Endothelial cell of umbilical vein (primary cell): ENCODE data around the gene ATP2C2. TPM values are rescaled to one million over a fixed set of nuclear protein-coding genes. Genes with fewer than 3 reads are reported as not detected.

Experiments used
- BruUV-seq: library from RNA; stranded (reverse); fragments of 400-500 nt; replicated peaks from 2 replicates; lab custom pipeline; 2021; lab: Mats Ljungman, UMichigan
- CTCF ChIA-PET: fragments of 300-600, 350-600 bp; sonication (Branson Sonifier 250); formaldehyde crosslinking; loops from one replicate; lab custom pipeline; 2021; ENCODE audit warnings: antibody characterized with exemption, inconsistent platforms; lab: Charles Lee
- POLR2A ChIA-PET: fragments of 300-600, 350-600 bp; sonication (Branson Sonifier 250); formaldehyde crosslinking; loops from one replicate; lab custom pipeline; 2021; ENCODE audit warnings: antibody characterized with exemption, inconsistent platforms; lab: Charles Lee
- DNase-seq: peaks from one replicate; pipeline ENCODE4 v3.0.0-alpha.2; 2011; ENCODE audit warnings: low read depth, low spot score
- FAIRE-seq: peaks from 2 replicates; lab custom pipeline; 2011; peaks lifted over from hg19 to GRCh38; lab: Jason Lieb, UNC
- H2AFZ ChIP-seq: 2 replicates; pipeline ENCODE4 v1.6.0; 2012; ENCODE audit warnings: low read depth, low read length, control low read depth, inconsistent platforms
- H3K27ac ChIP-seq: 2 replicates; pipeline ENCODE4 v1.5.1; 2011; ENCODE audit warnings: low read depth, mild to moderate bottlenecking, control low read depth, low read length, moderate library complexity; ENCODE audit not compliant: insufficient read depth
- H3K27me3 ChIP-seq, 2 experiments: 2 replicates each; pipeline versions ENCODE4 v1.6.0 to v1.6.1; 2011; ENCODE audit warnings: low read length in 2 of 2, mixed read lengths in 1 of 2; ENCODE audit not compliant: control insufficient read depth in 2 of 2, insufficient read depth in 2 of 2
- H3K36me3 ChIP-seq, 2 experiments: 2 replicates in 1 of 2; 3 replicates in 1 of 2; pipeline ENCODE4 v1.5.1; 2011; ENCODE audit warnings: low read length in 2 of 2, mild to moderate bottlenecking in 1 of 2, moderate library complexity in 1 of 2; ENCODE audit not compliant: control insufficient read depth in 2 of 2, insufficient read depth in 2 of 2; ENCODE audit errors: extremely low read depth in 1 of 2
- H3K4me1 ChIP-seq: 3 replicates; pipeline ENCODE4 v1.5.1; 2011; ENCODE audit warnings: mild to moderate bottlenecking, low read length; ENCODE audit not compliant: control insufficient read depth, insufficient read depth; ENCODE audit errors: extremely low read depth
- H3K4me2 ChIP-seq: 2 replicates; pipeline ENCODE4 v1.6.1; 2011; ENCODE audit warnings: low read length, control low read depth, mixed read lengths; ENCODE audit not compliant: insufficient read depth
- H3K4me3 ChIP-seq, 3 experiments: fragments of 200-600 bp in 1 of 3; sonication (generic), shearing (Covaris generic) in 1 of 3; replicated peaks in 1 of 3; 2 replicates each; pipeline ENCODE4 v1.5.1; 2011 to 2016; ENCODE audit warnings: control low read depth in 3 of 3, low read length in 3 of 3, mild to moderate bottlenecking in 2 of 3, inconsistent platforms in 1 of 3, low read depth in 1 of 3, moderate library complexity in 1 of 3; ENCODE audit not compliant: insufficient read depth in 1 of 3
- H3K79me2 ChIP-seq: 2 replicates; pipeline ENCODE4 v1.6.0; 2012; ENCODE audit warnings: low read length, inconsistent platforms; ENCODE audit not compliant: control insufficient read depth, insufficient read depth
- H3K9ac ChIP-seq: replicated peaks from 2 replicates; pipeline ENCODE3; 2011; ENCODE audit warnings: low read length, control low read depth; ENCODE audit not compliant: insufficient read depth; ENCODE audit errors: extremely low read depth
- H3K9me1 ChIP-seq: replicated peaks from 3 replicates; pipeline ENCODE4 v1.6.0; 2011; ENCODE audit warnings: mild to moderate bottlenecking, low read length; ENCODE audit not compliant: control insufficient read depth, insufficient read depth; ENCODE audit errors: extremely low read depth
- H3K9me3 ChIP-seq: replicated peaks from 2 replicates; pipeline ENCODE4 v1.5.1; 2012; ENCODE audit warnings: low read length, inconsistent platforms; ENCODE audit not compliant: control insufficient read depth, insufficient read depth
- H4K20me1 ChIP-seq: replicated peaks from 2 replicates; pipeline ENCODE3; 2011; ENCODE audit warnings: mild to moderate bottlenecking, low read length; ENCODE audit not compliant: control insufficient read depth, insufficient read depth; ENCODE audit errors: extremely low read depth
- CTCF ChIP-seq, 2 donors: IDR thresholded peaks; 1 replicate in 1 of 2; 2 replicates in 1 of 2; pipeline ENCODE4 v1.5.1; 2011; ENCODE audit warnings: low read length in 2 of 2, mild to moderate bottlenecking in 2 of 2, moderate library complexity in 2 of 2, control low read depth in 1 of 2, inconsistent platforms in 1 of 2, low read depth in 1 of 2; ENCODE audit not compliant: insufficient read depth in 1 of 2; ENCODE audit errors: extremely low read depth in 1 of 2
- EZH2 ChIP-seq: IDR thresholded peaks from 2 replicates; pipeline ENCODE4 v1.6.1; 2012; ENCODE audit warnings: borderline replicate concordance, low read depth, mild to moderate bottlenecking, moderate library complexity, low read length, inconsistent platforms; ENCODE audit not compliant: severe bottlenecking
- FOS ChIP-seq: IDR thresholded peaks from 2 replicates; pipeline ENCODE4 v1.6.1; 2011; ENCODE audit warnings: mild to moderate bottlenecking, low read length, moderate library complexity, borderline replicate concordance; ENCODE audit not compliant: insufficient read depth
- GATA2 ChIP-seq: IDR thresholded peaks from 2 replicates; pipeline ENCODE4 v1.7.0; 2011; ENCODE audit warnings: low read depth, mild to moderate bottlenecking, moderate library complexity, mixed read lengths, low read length; ENCODE audit not compliant: insufficient read length, insufficient read depth
- JUN ChIP-seq: IDR thresholded peaks from 2 replicates; pipeline ENCODE4 v1.6.1; 2011; ENCODE audit warnings: borderline replicate concordance, low read depth; ENCODE audit not compliant: insufficient read length, insufficient read depth
- MAX ChIP-seq: IDR thresholded peaks from 2 replicates; pipeline ENCODE4 v1.6.1; 2011; ENCODE audit not compliant: insufficient read depth, insufficient read length
- MYC ChIP-seq: IDR thresholded peaks from one replicate; pipeline ENCODE4 v1.6.1; 2011; ENCODE audit warnings: mild to moderate bottlenecking, low read depth, low read length
- POLR2A ChIP-seq: IDR thresholded peaks from 2 replicates; pipeline ENCODE4 v1.6.1; 2012; ENCODE audit warnings: low read depth, mild to moderate bottlenecking, control low read depth, low read length
- POLR2AphosphoS5 ChIP-seq: IDR thresholded peaks from 2 replicates; pipeline ENCODE4 v1.6.1; 2012; ENCODE audit warnings: low read depth, mild to moderate bottlenecking, control low read depth, low read length, moderate library complexity; ENCODE audit not compliant: insufficient read depth
- dilution Hi-C: fragments of 300-500 bp; cut with MboI; formaldehyde crosslinking; loops from one replicate; pipeline ENCODE4 v1.15.0; 2019; ENCODE audit warnings: low sequenced_read_pairs; ENCODE audit not compliant: extremely low pct_ligation_motif_present
- intact Hi-C: fragments of 100-400 bp; cut with micrococcal nuclease; formaldehyde crosslinking; loops from one replicate; pipeline ENCODE4 v1.10.0; 2022
- polyA plus RNA-seq, 4 experiments: library from polyadenylated mRNA; depleted of rRNA in 3 of 4; stranded (reverse) in 3 of 4; unstranded in 1 of 4; fragments of >200 nt; gene quantifications; 2 replicates each; pipeline versions ENCODE4 v1.2.1 to v1.2.3, GENCODE V29; 2011 to 2012; ENCODE audit warnings: missing spikeins in 1 of 4
- total RNA-seq: library from RNA; stranded (reverse); gene quantifications from 2 replicates; pipeline ENCODE4 v1.2.3, GENCODE V29; 2021

The ATP2C2 gene
- total and polyA plus RNA-seq, 2 donors (not counting 3 experiments of a cell fraction or from before 2014, with no cell fraction given) = not detected

GRCh38 chr16:84354306-84354705, 14.0 kb upstream of the ATP2C2 start:
- CTCF ChIA-PET = no interaction called here
- no peak for FAIRE-seq
- intact Hi-C loops = no loop called here

GRCh38 chr16:84355149-84355548, 13.2 kb upstream of the ATP2C2 start:
- no peak for DNase-seq
- no peaks in the 10 kb centered on the region for H3K27me3 ChIP-seq
- dilution Hi-C loops = no loop called here

More at GRCh38 chr16:84354306-84354705, 14.0 kb upstream of the ATP2C2 start:
- no peak overlapping the region for H2AFZ ChIP-seq
- no peaks in the 10 kb centered on the region for H3K9me1 ChIP-seq
- dilution Hi-C loops = no loop called here
- H3K4me2 ChIP-seq = no peak overlapping the region
- no peak overlapping the region for H3K4me3 ChIP-seq
- POLR2A ChIA-PET = no interaction called here
- H3K36me3 ChIP-seq = no peaks in the 10 kb centered on the region
- no peaks in the 10 kb centered on the region for H4K20me1 ChIP-seq
- no peaks in the 10 kb centered on the region for H3K9me3 ChIP-seq
- no peaks in the 10 kb centered on the region for H3K27me3 ChIP-seq
- no peak overlapping the region for H3K27ac ChIP-seq
- no peak overlapping the region for H3K9ac ChIP-seq
- H3K79me2 ChIP-seq = no peaks in the 10 kb centered on the region
- H3K4me1 ChIP-seq = no peaks in the 10 kb centered on the region
- BruUV-seq = no TSS peak
- no peak for TF ChIP-seq MAX
- no peak for TF ChIP-seq POLR2AphosphoS5
- TF ChIP-seq EZH2 = no peak
- no peak for DNase-seq

More at GRCh38 chr16:84355149-84355548, 13.2 kb upstream of the ATP2C2 start:
- no peak overlapping the region for H3K27ac ChIP-seq
- FAIRE-seq = no peak
- H3K9ac ChIP-seq = no peak overlapping the region
- CTCF ChIA-PET = no interaction called here
- H3K9me1 ChIP-seq = no peaks in the 10 kb centered on the region
- intact Hi-C loops = no loop called here
- H3K4me2 ChIP-seq = no peak overlapping the region
- no TSS peak for BruUV-seq
- H3K79me2 ChIP-seq = no peaks in the 10 kb centered on the region
- no peaks in the 10 kb centered on the region for H4K20me1 ChIP-seq
- no peak overlapping the region for H3K4me3 ChIP-seq
- no peaks in the 10 kb centered on the region for H3K36me3 ChIP-seq
- H3K4me1 ChIP-seq = no peaks in the 10 kb centered on the region
- TF ChIP-seq CTCF (IDR thresholded peaks at IDR 0.05; ENCODE audit: extremely low read depth in 1 of 2, insufficient read depth in 1 of 2, low read depth in 1 of 2, low read length in 2 of 2) = no peak
- TF ChIP-seq MYC = no peak
- no peak for TF ChIP-seq POLR2A
- TF ChIP-seq EZH2 = no peak
- TF ChIP-seq MAX = no peak
- TF ChIP-seq GATA2 = no peak
- TF ChIP-seq FOS = no peak
- no peak for TF ChIP-seq JUN
- TF ChIP-seq POLR2AphosphoS5 = no peak
- no peaks in the 10 kb centered on the region for H3K9me3 ChIP-seq
- no peak overlapping the region for H2AFZ ChIP-seq
- POLR2A ChIA-PET = no interaction called here
